AG08396 (cell line): ENCODE measurements around the gene MBNL3.
"Not testable (repeated sequence)": the region's sequence is repeated elsewhere in the genome, so short reads cannot be mapped to it uniquely, and the experiment has no call there.

Source experiments
- DNase-seq: peaks from one replicate; pipeline ENCODE4 v3.0.0; 2012; ENCODE audit warnings: low spot score, mixed read lengths

The MBNL3 gene

GRCh38 chrX:132474544-132475248 lies 14.1 kb downstream of the MBNL3 start:
- no peak for DNase-seq

- DNase-seq: no peak
Observed at GRCh38 chrX:132472397-132472796, 16.4 kb downstream of the MBNL3 start.

GRCh38 chrX:132470831-132471230 lies 18.0 kb downstream of the MBNL3 start:
- no peak for DNase-seq

- no peak for DNase-seq
Observed at GRCh38 chrX:132470179-132470578, 18.7 kb downstream of the MBNL3 start.

GRCh38 chrX:132468454-132468853 lies 20.4 kb downstream of the MBNL3 start:
- no peak for DNase-seq

GRCh38 chrX:132467989-132468388 lies 20.8 kb downstream of the MBNL3 start:
- no peak for DNase-seq

GRCh38 chrX:132467026-132467425 lies 21.8 kb downstream of the MBNL3 start:
- DNase-seq: peak; percentile 11

GRCh38 chrX:132463411-132463810 lies 25.4 kb downstream of the MBNL3 start:
- no peak for DNase-seq

- DNase-seq: no peak
Observed at GRCh38 chrX:132461886-132462285, 27.0 kb downstream of the MBNL3 start.

GRCh38 chrX:132452911-132453550 lies 35.8 kb downstream of the MBNL3 start:
- DNase-seq: no peak

GRCh38 chrX:132445909-132446308 lies 42.9 kb downstream of the MBNL3 start:
- DNase-seq: not testable (repeated sequence)

- no peak for DNase-seq
Observed at GRCh38 chrX:132444936-132445335, 43.9 kb downstream of the MBNL3 start.

GRCh38 chrX:132443196-132444135 lies 45.4 kb downstream of the MBNL3 start:
- DNase-seq: no peak

- no peak for DNase-seq
Observed at GRCh38 chrX:132442691-132443090, 46.1 kb downstream of the MBNL3 start.

GRCh38 chrX:132435222-132435621 lies 53.6 kb downstream of the MBNL3 start:
- DNase-seq: no peak

GRCh38 chrX:132433551-132433950 lies 55.3 kb downstream of the MBNL3 start:
- no peak for DNase-seq

GRCh38 chrX:132433001-132433400 lies 55.8 kb downstream of the MBNL3 start:
- DNase-seq: no peak

GRCh38 chrX:132428896-132429295 lies 59.9 kb downstream of the MBNL3 start:
- DNase-seq: no peak

- DNase-seq: peak; percentile 9
Observed at GRCh38 chrX:132426695-132427281, 62.0 kb downstream of the MBNL3 start.

- DNase-seq: no peak
Observed at GRCh38 chrX:132425744-132426318, 63.0 kb downstream of the MBNL3 start.

- DNase-seq: no peak
Observed at GRCh38 chrX:132423323-132423722, 65.5 kb downstream of the MBNL3 start.

- DNase-seq: no peak
Observed at GRCh38 chrX:132415012-132415411, 73.8 kb downstream of the MBNL3 start.
